HG02610 (cell line): ENCODE data around the gene MUC7.
"Not testable (repeated sequence)": the region's sequence is repeated elsewhere in the genome, so short reads cannot be mapped to it uniquely, and the experiment has no call there.

Source experiments
- ATAC-seq: cut with Tn5 transposase; IDR thresholded peaks from one replicate; pipeline ENCODE4 v1.9.1; 2021; ENCODE audit warnings: mild to moderate bottlenecking, moderate library complexity; ENCODE audit not compliant: unreplicated experiment

MUC7 gene

GRCh38 chr4:70471897-70472296 is at the start of gene MUC7:
MUC7 (plus strand) TSS chr4:70472197; CDS start chr4:70474022, 1,825 bp downstream.
- no peak for ATAC-seq

GRCh38 chr4:70425306-70425705 is 46.7 kb upstream of the MUC7 start:
- no peak for ATAC-seq

GRCh38 chr4:70426789-70427188 is 45.2 kb upstream of the MUC7 start:
- no peak for ATAC-seq

GRCh38 chr4:70437197-70437596 is 34.8 kb upstream of the MUC7 start:
- no peak for ATAC-seq

GRCh38 chr4:70442474-70442873 is 29.5 kb upstream of the MUC7 start:
- ATAC-seq, result no peak

GRCh38 chr4:70443329-70443728 is 28.7 kb upstream of the MUC7 start:
- no peak for ATAC-seq

GRCh38 chr4:70449220-70449619 is 22.8 kb upstream of the MUC7 start:
- peak; percentile 68 for ATAC-seq

- no peak for ATAC-seq
Observed at GRCh38 chr4:70452946-70453345, 19.1 kb upstream of the MUC7 start.

- ATAC-seq, result no peak
Observed at GRCh38 chr4:70463335-70463734, 8.7 kb upstream of the MUC7 start.

GRCh38 chr4:70473679-70474078 is 1.7 kb downstream of the MUC7 start:
- no peak for ATAC-seq

GRCh38 chr4:70488748-70489147 is 16.8 kb downstream of the MUC7 start:
- no peak for ATAC-seq

GRCh38 chr4:70496231-70496630 is 24.2 kb downstream of the MUC7 start:
- ATAC-seq, result no peak

- ATAC-seq, result not testable (repeated sequence)
Observed at GRCh38 chr4:70501838-70502237, 29.8 kb downstream of the MUC7 start.

- ATAC-seq, result no peak
Observed at GRCh38 chr4:70504733-70505132, 32.7 kb downstream of the MUC7 start.

- peak; percentile 96 for ATAC-seq
Observed at GRCh38 chr4:70505151-70505748, 33.3 kb downstream of the MUC7 start.

GRCh38 chr4:70508801-70509200 is 36.8 kb downstream of the MUC7 start:
- no peak for ATAC-seq

- no peak for ATAC-seq
Observed at GRCh38 chr4:70511365-70511764, 39.4 kb downstream of the MUC7 start.

GRCh38 chr4:70515367-70516250 is 43.6 kb downstream of the MUC7 start:
- ATAC-seq, result no peak

- no peak for ATAC-seq
Observed at GRCh38 chr4:70518269-70518668, 46.3 kb downstream of the MUC7 start, which contains the start of gene AMTN. AMTN (plus strand) TSS chr4:70518569; CDS start chr4:70518778, 209 bp downstream.

- no peak for ATAC-seq
Observed at GRCh38 chr4:70518716-70519115, 46.7 kb downstream of the MUC7 start.

- no peak for ATAC-seq
Observed at GRCh38 chr4:70522626-70523025, 50.6 kb downstream of the MUC7 start.

GRCh38 chr4:70530997-70531396 is 59.0 kb downstream of the MUC7 start:
- no peak for ATAC-seq
